HCT116 (cell line): Measurements from ENCODE around the gene SPATA25. TPM values are rescaled to one million over a fixed set of nuclear protein-coding genes. Genes with fewer than 3 reads are reported as not detected.

ENCODE experiments used
- ATAC-seq: fragments of 200-7000 bp; cut with Tn5 transposase; 2 replicates; pipeline ENCODE4 v1.9.1; 2020; ENCODE audit warnings: mild to moderate bottlenecking, moderate library complexity
- BruUV-seq: library from RNA; stranded (reverse); fragments of 400-500 nt; replicated peaks from 2 replicates; lab custom pipeline; 2021; lab: Mats Ljungman, UMichigan
- CTCF ChIA-PET: fragments of 300-600 bp; sonication (Branson Sonifier 250); formaldehyde crosslinking; loops from one replicate; lab custom pipeline; 2021; ENCODE audit warnings: antibody characterized with exemption; lab: Charles Lee
- POLR2A ChIA-PET: fragments of 300-600, 350-600 bp; sonication (Branson Sonifier 250); formaldehyde crosslinking; loops from one replicate; lab custom pipeline; 2021; ENCODE audit warnings: antibody characterized with exemption; lab: Charles Lee
- RAD21 ChIA-PET, 2 experiments: fragments of 300-600 bp; sonication (Branson Sonifier 250); formaldehyde crosslinking; loops; one replicate each; lab custom pipeline; 2023; ENCODE audit warnings: low total read pairs in 2 of 2; ENCODE audit not compliant: uncharacterized antibody in 2 of 2, unreplicated experiment in 2 of 2, low non-redundant PET in 1 of 2; lab: Charles Lee
- DNase-seq: peaks from one replicate; pipeline ENCODE4 v3.0.0-alpha.2; 2010; ENCODE audit warnings: low read depth, low spot score
- H2AFZ ChIP-seq: fragments of 200-600 bp; shearing (Covaris generic), sonication (generic); 2 replicates; pipeline ENCODE4 v1.6.1; 2017; ENCODE audit warnings: low read depth, mixed run types, mixed read lengths, antibody characterized with exemption, low read length; ENCODE audit not compliant: poor library complexity, severe bottlenecking
- H3K27ac ChIP-seq: 2 replicates; pipeline ENCODE4 v1.5.1; 2012; ENCODE audit warnings: low read depth, low read length
- H3K27me3 ChIP-seq: fragments of 200-600 bp; sonication (generic); 2 replicates; pipeline ENCODE4 v1.6.1; 2016; ENCODE audit warnings: mixed run types, low read length, mixed read lengths; ENCODE audit not compliant: insufficient read depth
- H3K36me3 ChIP-seq, 2 experiments: fragments of 200-500 bp in 1 of 2; fragments of 200-600 bp in 1 of 2; sonication (Bioruptor generic) in 1 of 2; sonication (generic) in 1 of 2; 2 replicates each; pipeline versions ENCODE4 v1.5.1 to v1.6.1; 2014 to 2016; ENCODE audit warnings: low read length in 2 of 2, inconsistent platforms in 1 of 2, mixed read lengths in 1 of 2, mixed run types in 1 of 2; ENCODE audit not compliant: insufficient read depth in 2 of 2, control insufficient read depth in 1 of 2
- H3K4me1 ChIP-seq, 2 experiments: fragments of 200-600 bp in 1 of 2; sonication (generic) in 1 of 2; 2 replicates each; pipeline versions ENCODE4 v1.5.1 to v1.6.1; 2012 to 2017; ENCODE audit warnings: low read length in 2 of 2, inconsistent platforms in 1 of 2, mild to moderate bottlenecking in 1 of 2, mixed read lengths in 1 of 2, mixed run types in 1 of 2, moderate library complexity in 1 of 2; ENCODE audit not compliant: insufficient read depth in 2 of 2, control insufficient read depth in 1 of 2
- H3K4me2 ChIP-seq: fragments of 200-600 bp; sonication (generic); 2 replicates; pipeline ENCODE4 v1.6.1; 2017; ENCODE audit warnings: mixed run types, low read length, mixed read lengths
- H3K4me3 ChIP-seq, 2 experiments: fragments of 200-600 bp in 1 of 2; sonication (generic) in 1 of 2; replicated peaks in 1 of 2; 2 replicates each; pipeline ENCODE4 v1.5.1; 2011 to 2016; ENCODE audit warnings: low read length in 2 of 2, control low read depth in 1 of 2, low read depth in 1 of 2, mild to moderate bottlenecking in 1 of 2, mixed read lengths in 1 of 2, mixed run types in 1 of 2
- H3K79me2 ChIP-seq: fragments of 200-600 bp; sonication (generic); 2 replicates; pipeline ENCODE4 v1.6.1; 2017; ENCODE audit warnings: mild to moderate bottlenecking, mixed run types, low read length, moderate library complexity, mixed read lengths; ENCODE audit not compliant: insufficient read depth
- H3K9ac ChIP-seq: fragments of 200-600 bp; sonication (generic); 2 replicates; pipeline ENCODE4 v1.6.1; 2016; ENCODE audit warnings: low read length, mixed read lengths
- H3K9me2 ChIP-seq: fragments of 200-600 bp; sonication (generic), shearing (Covaris generic); 2 replicates; pipeline ENCODE4 v1.6.1; 2017; ENCODE audit warnings: mixed run types, mild to moderate bottlenecking, moderate library complexity; ENCODE audit not compliant: insufficient read depth
- H3K9me3 ChIP-seq, 2 experiments: fragments of 200-500 bp in 1 of 2; fragments of 200-600 bp in 1 of 2; sonication (Bioruptor generic) in 1 of 2; sonication (generic) in 1 of 2; 2 replicates each; pipeline ENCODE4 v1.6.1; 2014 to 2017; ENCODE audit warnings: low read length in 2 of 2, mixed read lengths in 2 of 2, inconsistent platforms in 1 of 2, low read depth in 1 of 2, mild to moderate bottlenecking in 1 of 2, mixed run types in 1 of 2, moderate library complexity in 1 of 2; ENCODE audit not compliant: control insufficient read depth in 1 of 2, insufficient read depth in 1 of 2
- H4K20me1 ChIP-seq: fragments of 200-600 bp; sonication (generic), shearing (Covaris generic); 2 replicates; pipeline ENCODE4 v1.6.1; 2017; ENCODE audit warnings: mixed run types, mild to moderate bottlenecking, moderate library complexity; ENCODE audit not compliant: insufficient read depth
- ATF3 ChIP-seq: IDR thresholded peaks from 2 replicates; pipeline ENCODE4 v1.6.1; 2012
- CBX3 ChIP-seq: IDR thresholded peaks from 2 replicates; pipeline ENCODE4 v1.6.1; 2012; ENCODE audit warnings: low read depth
- ELF1 ChIP-seq: IDR thresholded peaks from 2 replicates; pipeline ENCODE4 v1.6.1; 2012; ENCODE audit warnings: low read depth, borderline replicate concordance
- EZH2 ChIP-seq: fragments of 200-600 bp; sonication (generic); IDR thresholded peaks from 2 replicates; pipeline ENCODE4 v1.6.1; 2017; ENCODE audit warnings: antibody characterized with exemption, mixed run types
- MAX ChIP-seq: IDR thresholded peaks from 2 replicates; pipeline ENCODE4 v1.6.1; 2012
- POLR2AphosphoS5 ChIP-seq: IDR thresholded peaks from 2 replicates; pipeline ENCODE4 v1.6.1; 2011; ENCODE audit warnings: mild to moderate bottlenecking, low read depth, low read length, moderate library complexity
- RAD21 ChIP-seq: IDR thresholded peaks from 2 replicates; pipeline ENCODE4 v1.6.1; 2012; ENCODE audit warnings: low read depth, mild to moderate bottlenecking
- REST ChIP-seq: IDR thresholded peaks from 2 replicates; pipeline ENCODE4 v1.6.1; 2012; ENCODE audit warnings: low read depth
- SIN3A ChIP-seq: IDR thresholded peaks from 2 replicates; pipeline ENCODE4 v1.6.1; 2012; ENCODE audit warnings: low read depth
- SP1 ChIP-seq: IDR thresholded peaks from 2 replicates; pipeline ENCODE4 v1.6.1; 2012; ENCODE audit warnings: low read depth
- SRF ChIP-seq: IDR thresholded peaks from 2 replicates; pipeline ENCODE4 v1.6.1; 2012; ENCODE audit warnings: low read depth
- ZFX ChIP-seq: fragments of 450-650 bp; IDR thresholded peaks from 2 replicates; pipeline ENCODE4 v1.6.1; 2017
- ZNF274 ChIP-seq: fragments of 200-500 bp; sonication (Bioruptor generic); IDR thresholded peaks from 2 replicates; pipeline ENCODE4 v1.6.1; 2014; ENCODE audit warnings: mild to moderate bottlenecking, low read depth, low read length, inconsistent platforms
- intact Hi-C: fragments of 100-400 bp; cut with micrococcal nuclease; formaldehyde crosslinking; loops from 2 replicates; pipeline ENCODE4 v1.10.0; 2022
- total RNA-seq: library from RNA; stranded (reverse); gene quantifications from one replicate; pipeline ENCODE4 v1.2.1, GENCODE V29; 2021; ENCODE audit not compliant: unreplicated experiment

SPATA25 gene
- total RNA-seq, 1 experiment from 2014 or later, result 0.42 TPM

GRCh38 chr20:45924391-45925261 is 37.2 kb upstream of the SPATA25 start:
- Histone ChIP-seq H3K9ac (no peak overlapping the region), H3K4me3 (no peak overlapping the region), H3K4me2 (no peak overlapping the region), H4K20me1 (no peaks in the 10 kb centered on the region), H3K36me3 (no peaks in the 10 kb centered on the region), H3K27me3 (no peaks in the 10 kb centered on the region), H2AFZ (no peak overlapping the region), H3K27ac (no peak overlapping the region), H3K9me2 (no peaks in the 10 kb centered on the region), H3K4me1 (no peaks in the 10 kb centered on the region), H3K79me2 (no peaks in the 10 kb centered on the region), H3K9me3 (no peaks in the 10 kb centered on the region)
- DNase-seq, result no peak
- ChIA-PET POLR2A (interaction anchor here (2.6 kb wide), 1 partner anchor 10 kb away, joined by 15 read pairs; the partner anchor contains the start of gene PCIF1), RAD21 (no interaction called here), CTCF (no interaction called here)
- intact Hi-C loops, result no loop called here
- no TSS peak for BruUV-seq
- TF ChIP-seq SRF (no peak), CBX3 (no peak), SIN3A (no peak), RAD21 (no peak), ZNF274 (no peak), ATF3 (no peak), EZH2 (no peak)
- ATAC-seq, result no peak

GRCh38 chr20:45921337-45922189 is 34.1 kb upstream of the SPATA25 start:
- no peaks in the 10 kb centered on the region for H3K9me2 ChIP-seq
- no peaks in the 10 kb centered on the region for H4K20me1 ChIP-seq
- H3K4me1 ChIP-seq, result no peaks in the 10 kb centered on the region
- no peaks in the 10 kb centered on the region for H3K79me2 ChIP-seq
- no TSS peak for BruUV-seq
- H3K27ac ChIP-seq, result no peak overlapping the region
- no peaks in the 10 kb centered on the region for H3K36me3 ChIP-seq
- CTCF ChIA-PET, result interaction anchor here (2.0 kb wide), 1 partner anchor 12 kb away, joined by 4 read pairs; no protein-coding TSS in a partner anchor
- ATAC-seq (no peak), DNase-seq (no peak)
- no peak overlapping the region for H3K9ac ChIP-seq
- RAD21 ChIA-PET, result no interaction called here
- intact Hi-C loops, result no loop called here
- POLR2A ChIA-PET, result interaction anchor here (0.6 to 3.2 kb wide), 2 partner anchors 13 to 48 kb away, joined by 3 to 12 read pairs; partner anchors contain the start of gene PCIF1
- no peaks in the 10 kb centered on the region for H3K9me3 ChIP-seq
- no peak overlapping the region for H3K4me3 ChIP-seq
- H3K4me2 ChIP-seq, result no peak overlapping the region
- H3K27me3 ChIP-seq, result no peaks in the 10 kb centered on the region
- no peak overlapping the region for H2AFZ ChIP-seq
- no peak for TF ChIP-seq MAX
- no peak for TF ChIP-seq SP1
- TF ChIP-seq SRF, result no peak
- TF ChIP-seq REST, result no peak
- no peak for TF ChIP-seq POLR2AphosphoS5
- no peak for TF ChIP-seq EZH2
- TF ChIP-seq ELF1, result no peak
- no peak for TF ChIP-seq SIN3A
- TF ChIP-seq ATF3, result no peak
- no peak for TF ChIP-seq ZFX
